Glutamatergic neuron (in vitro differentiated cells): Measurements from ENCODE around the gene CIAO3. TPM values are rescaled to one million over a fixed set of nuclear protein-coding genes. Genes with fewer than 3 reads are reported as not detected.
A peak's percentile ranks its signal among the peaks of the same experiment; 100 is the strongest.

Experiments
- DNase-seq: peaks from one replicate; pipeline ENCODE4 v3.0.0; 2022
- H3K27ac Mint-ChIP-seq: one replicate; pipeline ENCODE4 v1.8.0; 2020; ENCODE audit warnings: mild to moderate bottlenecking, mixed read lengths, inconsistent platforms; ENCODE audit not compliant: unreplicated experiment
- H3K27me3 Mint-ChIP-seq: one replicate; pipeline ENCODE4 v1.8.0; 2020; ENCODE audit warnings: mild to moderate bottlenecking, moderate library complexity, mixed read lengths, inconsistent platforms; ENCODE audit not compliant: unreplicated experiment
- H3K36me3 Mint-ChIP-seq: one replicate; pipeline ENCODE4 v1.8.0; 2020; ENCODE audit warnings: mild to moderate bottlenecking, mixed read lengths, inconsistent platforms; ENCODE audit not compliant: unreplicated experiment
- H3K4me1 Mint-ChIP-seq: one replicate; pipeline ENCODE4 v1.8.0; 2020; ENCODE audit warnings: mild to moderate bottlenecking, low read depth, mixed read lengths, inconsistent platforms; ENCODE audit not compliant: unreplicated experiment
- H3K4me3 Mint-ChIP-seq: one replicate; pipeline ENCODE4 v1.8.0; 2020; ENCODE audit warnings: mild to moderate bottlenecking, mixed read lengths, inconsistent platforms; ENCODE audit not compliant: unreplicated experiment
- H3K9me3 Mint-ChIP-seq: one replicate; pipeline ENCODE4 v1.8.0; 2020; ENCODE audit warnings: mild to moderate bottlenecking, moderate library complexity, mixed read lengths, inconsistent platforms; ENCODE audit not compliant: unreplicated experiment
- CTCF ChIP-seq: fragments of 200-600 bp; sonication (generic); IDR thresholded peaks from one replicate; pipeline ENCODE4 v1.5.0; 2021; ENCODE audit not compliant: partially characterized antibody, unreplicated experiment
- microRNA-seq: library from miRNA; unstranded; fragments of <30 nt; microRNA quantifications from one replicate; pipeline ENCODE4, GENCODE V29; 2020; ENCODE audit not compliant: unreplicated experiment
- total RNA-seq: library from RNA; stranded (reverse); fragmentation: NEBNext Ultra II Directional; extraction: Animal tissue kit (Norgen Biotek cat#: 25700); gene quantifications from one replicate; pipeline ENCODE4 v1.2.1, GENCODE V29; 2021; ENCODE audit not compliant: unreplicated experiment

CIAO3 gene
- total RNA-seq, 1 donor from 2014 or later: 49.5 TPM

GRCh38 chr16:679814-680624, 60.8 kb downstream of the CIAO3 start, which contains the start of gene STUB1:
TSS of gene STUB1 (plus strand) at chr16:680410. CDS start at chr16:680526, 116 bp downstream.
- Mint-ChIP-seq H3K4me3 (peak within 1 kb of the TSS; percentile 84), H3K27ac (peak within 1 kb of the TSS; percentile 72), H3K9me3 (peaks cover 6% of the 10 kb centered on the region), H3K4me1 (peaks cover 9% of the 10 kb centered on the region), H3K36me3 (no peaks in the 10 kb centered on the region), H3K27me3 (peaks cover 11% of the 10 kb centered on the region)
- peak; percentile 94 for DNase-seq
- no peak for TF ChIP-seq CTCF

Small RNAs within 50 kb of the gene (microRNA-seq; reads per million reads assigned to microRNA genes)
- gene MIR662: not detected

Other genes starting within 250 kb of the CIAO3 start
- gene CAPN15, start 213.3 kb downstream of the CIAO3 start, total RNA-seq: 56.1 TPM
- not detected for gene PRR35, start 180.6 kb downstream of the CIAO3 start, total RNA-seq
- 3.4 TPM for gene NHLRC4, start 174.0 kb downstream of the CIAO3 start, total RNA-seq
- gene PIGQ, start 171.0 kb downstream of the CIAO3 start, total RNA-seq: 85.0 TPM
- gene RAB40C, start 150.9 kb downstream of the CIAO3 start, total RNA-seq: 48.3 TPM
- gene WFIKKN1, start 110.0 kb downstream of the CIAO3 start, total RNA-seq: 61.9 TPM
- 63.6 TPM for gene METTL26, start 104.7 kb downstream of the CIAO3 start, total RNA-seq
- 16.6 TPM for gene MCRIP2, start 99.2 kb downstream of the CIAO3 start, total RNA-seq
- 24.6 TPM for gene WDR90, start 91.6 kb downstream of the CIAO3 start, total RNA-seq
- gene RHOT2, start 72.9 kb downstream of the CIAO3 start, total RNA-seq: 208 TPM
- 8.2 TPM for gene RHBDL1, start 65.3 kb downstream of the CIAO3 start, total RNA-seq
- gene STUB1, start 60.6 kb downstream of the CIAO3 start, total RNA-seq: 78.3 TPM
- gene JMJD8, start 56.7 kb downstream of the CIAO3 start, total RNA-seq: 26.1 TPM
- 19.9 TPM for gene WDR24, start 50.6 kb downstream of the CIAO3 start, total RNA-seq
- 85.1 TPM for gene FBXL16, start 35.2 kb downstream of the CIAO3 start, total RNA-seq
- gene METRN, start 25.9 kb downstream of the CIAO3 start, total RNA-seq: 134 TPM
- gene ANTKMT, start 19.9 kb downstream of the CIAO3 start, total RNA-seq: 61.1 TPM
- gene CCDC78, start 14.6 kb downstream of the CIAO3 start, total RNA-seq: 18.9 TPM
- 31.7 TPM for gene HAGHL, start 13.9 kb downstream of the CIAO3 start, total RNA-seq
- gene MSLN, start 19.7 kb upstream of the CIAO3 start, total RNA-seq: not detected
- gene RPUSD1, start 47.4 kb upstream of the CIAO3 start, total RNA-seq: 28.5 TPM
- 49.2 TPM for gene CHTF18, start 47.6 kb upstream of the CIAO3 start, total RNA-seq
- not detected for gene GNG13, start 59.7 kb upstream of the CIAO3 start, total RNA-seq
- 17.4 TPM for gene LMF1, start 230.0 kb upstream of the CIAO3 start, total RNA-seq
- gene SOX8, start 240.8 kb upstream of the CIAO3 start, total RNA-seq: 7.0 TPM